ENCODE data around the gene PANK4.

GRCh38 chr1:2564815-2565374 lies 38.5 kb upstream of the PANK4 start:
- TF ChIP-seq CTCF (IDR thresholded peaks at IDR 0.05; ENCODE audit: control extremely low read depth in 1 of 3, insufficient read depth in 1 of 3, low read depth in 1 of 3, low read length in 3 of 3) (no peak), POLR2A (IDR thresholded peaks at IDR 0.05; ENCODE audit: control extremely low read depth in 1 of 2, low read depth in 2 of 2, low read length in 2 of 2) (no peak), SP1 (IDR thresholded peaks at IDR 0.05; ENCODE audit: low read depth, low read length) (no peak), RXRA (IDR thresholded peaks at IDR 0.05; ENCODE audit: insufficient read depth, low read depth, low read length) (no peak), E2F6 (IDR thresholded peaks at IDR 0.05) (no peak), EP300 (IDR thresholded peaks at IDR 0.05; ENCODE audit: borderline replicate concordance in 1 of 2, low read depth in 2 of 2, low read length in 2 of 2) (no peak), SP4 (IDR thresholded peaks at IDR 0.05; ENCODE audit: low read length) (no peak), JUND (IDR thresholded peaks at IDR 0.05; ENCODE audit: low read length) (no peak), CREB1 (IDR thresholded peaks at IDR 0.05) (no peak), SAP30 (IDR thresholded peaks at IDR 0.05; ENCODE audit: insufficient read depth, insufficient replicate concordance, low read length) (no peak)

Data from H1 (cell line).